ENCODE measurements around the gene ARHGAP22.

DNA sequence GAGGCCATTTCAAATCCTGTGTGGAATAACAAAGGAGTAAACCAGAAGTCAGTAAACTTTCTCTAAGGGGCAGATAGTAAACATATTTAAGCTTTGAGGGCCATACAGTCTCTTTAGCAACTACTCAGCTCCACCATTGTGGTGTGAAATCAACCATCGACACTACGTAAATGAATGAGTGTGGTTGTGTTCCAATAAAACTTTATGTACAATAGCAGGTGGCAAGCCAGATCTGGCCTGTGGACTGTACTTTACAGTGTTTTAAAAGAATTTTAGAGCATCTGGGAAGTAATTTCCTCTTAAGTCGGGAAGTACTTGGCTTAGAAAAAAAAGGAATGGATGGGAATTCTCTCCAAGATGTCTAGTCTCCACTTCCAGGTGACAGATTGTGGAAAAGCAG, 71.3 kb downstream of the ARHGAP22 start:
- TF ChIP-seq CTCF (IDR thresholded peaks at IDR 0.05) (no peak), POLR2A (IDR thresholded peaks at IDR 0.05) (no peak)
